ENCODE results near the gene HSDL1. TPM values are rescaled to one million over a fixed set of nuclear protein-coding genes. Genes with fewer than 3 reads are reported as not detected.

The HSDL1 gene
- total and polyA plus RNA-seq, 8 donors, result 26.0 to 45.9 (median 41.3) TPM

GRCh38 chr16:84109598-84110335, 35.2 kb downstream of the HSDL1 start:
- TF ChIP-seq CTCF (IDR thresholded peaks at IDR 0.05), result no peak
- no peak for ATAC-seq
- intact Hi-C loops (cut with DNase I), result no loop called here
- DNase-seq, result no peak
- no peak overlapping the region for H3K4me3 ChIP-seq
- peaks cover 0 to 39% of the 10 kb centered on the region in 2 donors for H3K4me1 ChIP-seq
- no peaks in the 10 kb centered on the region for H3K9me3 ChIP-seq
- H3K27ac ChIP-seq, result no peak overlapping the region
- H3K36me3 ChIP-seq, result peaks cover 0 to 23% of the 10 kb centered on the region in 2 donors
- no peaks in the 10 kb centered on the region for H3K27me3 ChIP-seq

GRCh38 chr16:84107921-84108320, 37.1 kb downstream of the HSDL1 start:
- no peaks in the 10 kb centered on the region for H3K9me3 ChIP-seq
- no peaks in the 10 kb centered on the region for H3K27me3 ChIP-seq
- no peak for DNase-seq

DNA sequence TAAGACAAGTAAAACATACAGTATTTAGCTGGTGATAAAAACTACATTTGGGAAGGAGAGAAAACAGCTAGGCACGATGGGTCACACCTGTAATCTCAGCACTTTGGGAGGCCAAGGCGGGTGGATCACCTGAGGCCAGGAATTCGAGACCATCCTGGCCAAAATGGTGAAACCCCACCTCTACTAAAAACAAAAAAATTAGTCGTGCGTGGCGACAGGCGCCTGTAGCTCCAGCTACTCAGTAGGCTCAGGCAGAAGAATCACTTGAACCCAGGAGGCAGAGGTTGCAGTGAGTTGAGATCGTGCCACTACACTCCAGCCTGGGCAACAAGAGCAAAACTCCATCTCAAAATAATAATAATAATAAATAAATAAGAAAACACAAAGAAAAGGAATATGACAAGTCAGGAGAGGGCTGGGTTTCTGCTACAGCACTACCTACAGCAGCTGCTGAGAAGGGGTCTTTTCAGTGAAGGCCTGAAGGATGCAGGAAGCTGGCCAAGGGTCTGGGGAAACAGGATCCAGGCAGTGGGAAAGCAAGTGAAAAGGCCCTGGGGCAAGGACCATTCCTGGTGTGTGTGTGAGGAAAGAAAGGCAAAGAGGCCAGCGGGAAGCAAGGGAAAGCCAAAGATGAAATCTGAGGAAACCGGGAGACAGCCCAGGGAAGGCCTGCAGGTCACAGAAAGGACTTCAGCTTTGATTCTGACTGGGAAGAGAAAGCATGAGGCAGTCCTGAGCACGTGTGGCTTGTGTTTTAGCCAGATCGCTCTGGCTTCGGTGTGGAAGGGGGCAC, 38.8 kb downstream of the HSDL1 start:
- ATAC-seq (no peak), DNase-seq (no peak)
- no peak overlapping the region for H3K4me3 ChIP-seq
- intact Hi-C loops (cut with DNase I), result no loop called here
- H3K9me3 ChIP-seq, result no peaks in the 10 kb centered on the region
- peaks cover 0 to 31% of the 10 kb centered on the region in 2 donors for H3K36me3 ChIP-seq
- H3K27me3 ChIP-seq, result no peaks in the 10 kb centered on the region
- no peak for TF ChIP-seq CTCF (IDR thresholded peaks at IDR 0.05)
- H3K27ac ChIP-seq, result no peak overlapping the region
- peaks cover 0 to 31% of the 10 kb centered on the region in 2 donors for H3K4me1 ChIP-seq

More at GRCh38 chr16:84107921-84108320, 37.1 kb downstream of the HSDL1 start:
- no peak overlapping the region for H3K4me3 ChIP-seq
- H3K27ac ChIP-seq, result no peak overlapping the region
- H3K36me3 ChIP-seq, result peaks cover 0 to 23% of the 10 kb centered on the region in 2 donors
- no peak for ATAC-seq
- intact Hi-C loops (cut with DNase I), result no loop called here
- TF ChIP-seq CTCF (IDR thresholded peaks at IDR 0.05), result no peak
- H3K4me1 ChIP-seq, result peaks cover 0 to 29% of the 10 kb centered on the region in 2 donors

DNA sequence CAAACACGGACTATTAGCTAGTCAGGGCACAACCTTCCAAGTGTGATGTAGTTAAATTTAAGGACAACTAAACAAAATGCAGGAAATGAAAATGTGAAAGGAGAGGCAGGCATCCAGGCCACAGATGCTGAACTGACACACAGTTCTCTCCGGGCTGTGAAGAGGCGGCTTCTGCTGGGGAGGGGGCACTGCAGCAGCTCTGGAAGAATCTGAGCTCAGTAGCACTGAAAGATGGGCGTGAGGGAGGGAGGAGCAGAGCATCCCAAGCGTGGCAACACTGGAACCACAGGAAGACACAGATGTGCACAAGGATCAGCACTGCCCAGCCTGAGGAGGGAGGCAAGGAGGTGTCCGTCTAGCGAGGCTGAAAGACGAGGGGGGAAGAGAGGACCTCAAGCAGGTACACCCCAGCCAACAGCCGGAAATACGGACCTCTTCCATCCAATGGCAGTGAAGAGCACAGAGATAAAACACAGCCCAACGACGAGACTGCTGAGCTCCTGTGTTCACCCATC, 39.6 kb downstream of the HSDL1 start:
- H3K9me3 ChIP-seq, result no peaks in the 10 kb centered on the region
- peaks cover 0 to 39% of the 10 kb centered on the region in 2 donors for H3K36me3 ChIP-seq
- H3K4me3 ChIP-seq, result no peak overlapping the region
- H3K27me3 ChIP-seq, result no peaks in the 10 kb centered on the region
- intact Hi-C loops (cut with DNase I), result no loop called here
- no peak for ATAC-seq
- TF ChIP-seq CTCF (IDR thresholded peaks at IDR 0.05), result no peak
- no peak for DNase-seq
- peaks cover 0 to 34% of the 10 kb centered on the region in 2 donors for H3K4me1 ChIP-seq
- no peak overlapping the region for H3K27ac ChIP-seq

DNA sequence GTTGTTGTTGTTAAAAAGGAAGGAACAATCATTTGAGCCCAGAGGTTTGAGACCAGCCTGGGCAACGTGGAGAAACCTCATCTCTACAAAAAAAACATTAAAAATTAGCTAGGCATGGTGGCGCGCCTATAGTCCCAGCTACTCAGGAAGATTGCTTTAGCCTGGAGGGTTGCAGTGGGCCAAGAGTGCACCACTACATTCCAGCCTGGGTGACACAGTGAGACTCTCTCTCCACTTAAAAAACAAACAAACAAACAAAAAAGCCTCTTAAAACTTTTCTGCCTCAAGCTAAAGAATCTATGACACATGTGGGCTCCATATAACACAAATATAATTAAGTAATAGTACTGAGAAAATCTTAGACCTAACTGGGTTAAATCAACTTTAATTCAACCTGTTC, 40.7 kb downstream of the HSDL1 start:
- peak; percentile 10 for ATAC-seq
- intact Hi-C loops (cut with DNase I), result no loop called here
- H3K4me3 ChIP-seq, result no peak overlapping the region
- peaks cover 0 to 40% of the 10 kb centered on the region in 2 donors for H3K36me3 ChIP-seq
- TF ChIP-seq CTCF (IDR thresholded peaks at IDR 0.05), result no peak
- peaks cover 0 to 36% of the 10 kb centered on the region in 2 donors for H3K4me1 ChIP-seq
- peak overlapping the region in 1 of 2 donors; percentile 53 for H3K27ac ChIP-seq
- H3K27me3 ChIP-seq, result no peaks in the 10 kb centered on the region
- DNase-seq, result no peak
- no peaks in the 10 kb centered on the region for H3K9me3 ChIP-seq

Measured in left lung (tissue), 10 donors.